ENCODE measurements around the gene DGKH. TPM values are rescaled to one million over a fixed set of nuclear protein-coding genes. Genes with fewer than 3 reads are reported as not detected.
"Not testable (repeated sequence)": the region's sequence is repeated elsewhere in the genome, so short reads cannot be mapped to it uniquely, and the experiment has no call there.

The DGKH gene
- total RNA-seq, 1 donor from 2014 or later, result 10.3 TPM

- no peak for TF ChIP-seq CTCF (conservative IDR thresholded peaks at IDR 0.05; ENCODE audit: low read depth, low read length)
- no peak for DNase-seq (ENCODE audit: low read depth)
- H3K4me3 ChIP-seq (ENCODE audit: low read depth, low read length), result no peak overlapping the region
Observed at GRCh38 chr13:42083138-42083770, 34.8 kb downstream of the DGKH start.

DNA sequence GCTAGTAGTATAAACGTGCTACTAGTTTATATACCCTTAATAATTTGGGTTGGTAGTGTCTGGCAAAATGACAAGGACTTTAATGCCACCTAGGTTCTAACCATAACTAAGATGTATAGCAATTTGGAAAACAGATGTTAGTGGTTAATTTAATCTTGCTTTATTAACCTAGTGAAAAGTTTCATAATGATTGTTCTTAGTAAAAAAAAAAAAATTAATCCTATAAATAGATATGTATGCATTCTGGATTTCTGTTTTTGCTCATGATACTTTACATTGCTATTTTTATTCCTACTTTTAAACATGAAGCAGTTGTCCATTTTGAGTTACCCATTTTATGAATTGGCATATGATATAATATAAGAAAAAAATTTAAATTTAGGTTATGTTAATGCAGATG, 36.3 kb downstream of the DGKH start:
- TF ChIP-seq CTCF (conservative IDR thresholded peaks at IDR 0.05; ENCODE audit: low read depth, low read length), result no peak
- H3K4me3 ChIP-seq (ENCODE audit: low read depth, low read length), result no peak overlapping the region
- DNase-seq (ENCODE audit: low read depth), result no peak

DNA sequence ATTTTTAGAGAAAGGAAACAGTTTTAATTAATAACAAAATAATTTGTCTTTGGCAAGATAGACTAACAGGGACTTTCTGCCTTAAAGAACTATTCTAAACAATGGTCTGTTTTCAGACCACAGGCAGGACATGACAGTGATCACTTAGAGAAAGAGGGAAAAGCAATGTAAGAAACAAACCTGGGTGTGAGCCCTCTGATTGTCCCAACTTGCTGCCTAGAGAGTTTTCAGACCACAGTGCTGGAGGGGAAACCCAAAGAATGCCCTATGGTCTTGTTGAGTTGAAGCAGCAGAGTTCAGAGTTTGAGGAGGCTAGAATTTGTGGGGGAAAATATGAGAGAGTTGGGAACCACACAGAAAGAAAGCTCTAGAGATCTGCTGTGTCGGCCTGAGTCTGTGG, 38.1 kb downstream of the DGKH start:
- no peak for TF ChIP-seq CTCF (conservative IDR thresholded peaks at IDR 0.05; ENCODE audit: low read depth, low read length)
- no peak overlapping the region for H3K4me3 ChIP-seq (ENCODE audit: low read depth, low read length)
- no peak for DNase-seq (ENCODE audit: low read depth)

DNA sequence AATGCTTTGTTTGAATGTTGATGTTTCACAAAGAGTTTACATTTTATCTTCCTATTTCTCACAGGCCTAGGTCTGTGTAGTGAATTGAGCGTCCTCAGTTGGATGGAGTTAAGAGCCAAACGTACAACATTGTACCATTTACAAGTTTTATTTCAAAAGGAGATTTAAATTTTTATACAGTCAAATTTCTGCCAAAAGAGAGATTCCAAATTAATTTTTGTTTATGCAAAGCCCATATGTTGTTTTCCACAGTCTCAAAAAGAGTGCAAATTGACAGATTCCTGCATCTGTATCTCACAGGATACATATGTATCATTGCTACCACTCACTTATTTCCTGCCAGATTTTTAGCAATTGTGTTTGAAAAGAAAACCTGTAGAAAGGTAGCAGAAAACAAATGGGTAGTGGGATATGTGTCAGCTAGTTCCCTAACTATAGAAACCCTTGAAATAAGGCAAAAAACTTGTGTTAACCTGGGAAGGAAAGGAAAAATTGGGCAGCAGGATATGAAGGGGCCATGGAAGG, 46.1 kb downstream of the DGKH start:
- H3K4me3 ChIP-seq (ENCODE audit: low read depth, low read length), result no peak overlapping the region
- no peak for DNase-seq (ENCODE audit: low read depth)
- no peak for TF ChIP-seq CTCF (conservative IDR thresholded peaks at IDR 0.05; ENCODE audit: low read depth, low read length)

- DNase-seq (ENCODE audit: low read depth); H3K4me3 ChIP-seq (ENCODE audit: low read depth, low read length): not testable (repeated sequence)
Observed at GRCh38 chr13:42096222-42096621, 47.8 kb downstream of the DGKH start.

DNA sequence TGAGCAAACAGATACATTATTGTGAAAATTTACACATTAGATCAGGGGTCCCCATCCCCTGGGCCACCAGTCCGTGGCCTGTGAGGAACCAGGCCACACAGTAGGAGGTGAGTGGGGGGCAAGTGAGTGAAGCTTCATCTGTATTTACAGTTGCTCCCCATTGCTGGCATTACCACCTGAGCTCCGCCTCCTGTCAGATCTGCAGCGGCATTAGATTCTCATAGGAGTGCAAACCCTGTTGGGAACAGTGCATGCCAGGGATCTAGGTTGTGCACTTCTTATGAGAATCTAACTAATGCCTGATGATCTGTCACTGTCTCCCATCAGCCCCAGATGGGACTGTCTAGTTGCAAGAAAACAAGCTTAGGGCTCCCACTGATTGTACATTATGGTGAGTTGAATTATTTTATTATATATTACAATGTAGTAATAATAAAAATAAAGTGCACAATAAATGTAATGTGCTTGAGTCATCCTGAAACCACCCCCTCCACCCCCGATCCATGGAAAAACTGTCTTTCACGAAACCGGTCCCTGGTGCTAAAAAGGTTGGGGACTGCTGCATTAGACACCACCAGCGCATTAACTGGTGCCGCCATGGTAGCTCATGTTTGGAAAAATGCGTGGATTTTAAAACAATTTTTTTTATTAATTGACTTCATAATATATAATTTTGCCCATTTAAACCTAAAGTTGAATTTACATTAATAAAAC, 51.7 kb downstream of the DGKH start:
- no peak for DNase-seq (ENCODE audit: low read depth)
- TF ChIP-seq CTCF (conservative IDR thresholded peaks at IDR 0.05; ENCODE audit: low read depth, low read length), result no peak
- no peak overlapping the region for H3K4me3 ChIP-seq (ENCODE audit: low read depth, low read length)

- no peak for DNase-seq (ENCODE audit: low read depth)
- TF ChIP-seq CTCF (conservative IDR thresholded peaks at IDR 0.05; ENCODE audit: low read depth, low read length), result no peak
- H3K4me3 ChIP-seq (ENCODE audit: low read depth, low read length), result no peak overlapping the region
Observed at GRCh38 chr13:42100960-42101359, 52.5 kb downstream of the DGKH start.
